A549 (cell line): ENCODE results near the gene FMO5. TPM values are rescaled to one million over a fixed set of nuclear protein-coding genes. Genes with fewer than 3 reads are reported as not detected.

Experiments
- ATAC-seq, 2 experiments: fragments of 200-7000 bp in 1 of 2; fragments of >200 bp in 1 of 2; cut with Nextera tagmentation in 1 of 2; cut with Tn5 transposase in 1 of 2; 3 replicates each; pipeline versions ENCODE4 v1.8.0 to v1.9.1; 2018 to 2020; ENCODE audit warnings: mild to moderate bottlenecking in 1 of 2, moderate library complexity in 1 of 2
- CTCF ChIA-PET: fragments of 300-600 bp; sonication (Branson Sonifier 250); formaldehyde crosslinking; extraction: SDS; loops from one replicate; lab custom pipeline; 2021; ENCODE audit warnings: antibody characterized with exemption, inconsistent platforms; lab: Yijun Ruan, JAX
- POLR2A ChIA-PET: fragments of 350-600 bp; formaldehyde crosslinking; extraction: SDS; loops from one replicate; lab custom pipeline; 2021; ENCODE audit warnings: antibody characterized with exemption, inconsistent platforms; lab: Yijun Ruan, JAX
- DNase-seq, 2 experiments: peaks; one replicate each; pipeline versions ENCODE4 v3.0.0 to v3.0.0-alpha.2; 2011 to 2016; ENCODE audit warnings: low read depth in 1 of 2, low spot score in 1 of 2
- FAIRE-seq: peaks from 2 replicates; lab custom pipeline; 2011; peaks lifted over from hg19 to GRCh38; lab: Jason Lieb, UNC
- H3K27ac ChIP-seq, 2 experiments: fragments of >200 bp; sonication (Bioruptor Twin); formaldehyde crosslinking; 3 replicates each; pipeline ENCODE4 v1.5.1; 2016 to 2017
- H3K4me1 ChIP-seq: fragments of >200 bp; sonication (Bioruptor Twin); formaldehyde crosslinking; 3 replicates; pipeline ENCODE4 v1.6.1; 2016
- H3K4me2 ChIP-seq: fragments of >200 bp; sonication (Bioruptor Twin); formaldehyde crosslinking; 3 replicates; pipeline ENCODE4 v1.6.1; 2016
- H3K4me3 ChIP-seq: fragments of >200 bp; sonication (Bioruptor Twin); formaldehyde crosslinking; 3 replicates; pipeline ENCODE4 v1.5.1; 2016
- H3K9me3 ChIP-seq: fragments of >200 bp; sonication (Bioruptor Twin); formaldehyde crosslinking; 3 replicates; pipeline ENCODE4 v1.6.1; 2016
- CBX2 ChIP-seq: fragments of 200-600 bp; sonication (generic); IDR thresholded peaks from 2 replicates; pipeline ENCODE4 v1.6.1; 2016; ENCODE audit warnings: low read depth, mild to moderate bottlenecking, borderline replicate concordance
- CEBPB ChIP-seq, 2 experiments: fragments of >200 bp in 1 of 2; sonication (Bioruptor Twin) in 1 of 2; formaldehyde crosslinking in 1 of 2; IDR thresholded peaks; 2 replicates each; pipeline ENCODE4 v1.6.1; 2012 to 2016
- EHF ChIP-seq: fragments of 250-450 bp; sonication (Bioruptor Pico); IDR thresholded peaks from 2 replicates; pipeline ENCODE4 v1.5.0; 2020; ENCODE audit warnings: mild to moderate bottlenecking
- ELK1 ChIP-seq: fragments of 150-350 bp; IDR thresholded peaks from 2 replicates; pipeline ENCODE4 v1.6.1; 2014; ENCODE audit warnings: low read depth, mild to moderate bottlenecking, low read length
- FOSL2 ChIP-seq, 2 experiments: fragments of 450-650 bp in 1 of 2; fragments of >200 bp in 1 of 2; sonication (Bioruptor Twin) in 1 of 2; formaldehyde crosslinking; IDR thresholded peaks; 2 replicates each; pipeline versions ENCODE4 v1.5.0 to v1.6.1; 2016 to 2020; ENCODE audit warnings: mild to moderate bottlenecking in 1 of 2, moderate library complexity in 1 of 2
- GATA3 ChIP-seq: IDR thresholded peaks from 2 replicates; pipeline ENCODE4 v1.6.1; 2012; ENCODE audit warnings: borderline replicate concordance
- HES2 ChIP-seq: fragments of >200 bp; sonication (Bioruptor Twin); formaldehyde crosslinking; IDR thresholded peaks from 2 replicates; pipeline ENCODE4 v1.6.1; 2016
- HEYL ChIP-seq: fragments of 250-450 bp; sonication (Bioruptor Pico); IDR thresholded peaks from 2 replicates; pipeline ENCODE4 v1.8.0; 2021; ENCODE audit warnings: mild to moderate bottlenecking, moderate library complexity
- HOXA7 ChIP-seq: fragments of 250-450 bp; sonication (Bioruptor Pico); IDR thresholded peaks from 2 replicates; pipeline ENCODE4 v1.5.0; 2020; ENCODE audit warnings: mild to moderate bottlenecking, moderate library complexity
- JUN ChIP-seq, 2 experiments: fragments of >200 bp; sonication (Bioruptor Twin); formaldehyde crosslinking; IDR thresholded peaks; 2 replicates in 1 of 2; 3 replicates in 1 of 2; pipeline ENCODE4 v1.6.1; 2016 to 2017
- KDM1A ChIP-seq: fragments of 200-600 bp; sonication (generic); IDR thresholded peaks from 2 replicates; pipeline ENCODE4 v1.6.1; 2016; ENCODE audit warnings: low read depth, mild to moderate bottlenecking
- KDM5A ChIP-seq: fragments of 200-600 bp; sonication (generic); IDR thresholded peaks from 2 replicates; pipeline ENCODE4 v1.6.1; 2016; ENCODE audit warnings: antibody characterized with exemption, mild to moderate bottlenecking
- MAX ChIP-seq: IDR thresholded peaks from 2 replicates; pipeline ENCODE4 v1.6.1; 2012
- NFE2L2 ChIP-seq: fragments of 150-350 bp; conservative IDR thresholded peaks from 2 replicates; pipeline ENCODE4 v1.6.1; 2014; ENCODE audit warnings: low read length
- NR3C1 ChIP-seq: fragments of >200 bp; sonication (Bioruptor Twin); formaldehyde crosslinking; IDR thresholded peaks from 3 replicates; pipeline ENCODE4 v1.6.1; 2017
- PHF8 ChIP-seq: fragments of 200-600 bp; sonication (generic); IDR thresholded peaks from 2 replicates; pipeline ENCODE4 v1.6.1; 2016; ENCODE audit warnings: low read depth, mild to moderate bottlenecking, antibody characterized with exemption, moderate library complexity, borderline replicate concordance
- POLR2A ChIP-seq: IDR thresholded peaks from 2 replicates; pipeline ENCODE4 v1.6.1; 2012; ENCODE audit warnings: mild to moderate bottlenecking, low read length
- RFX5 ChIP-seq: fragments of 450-650 bp; IDR thresholded peaks from 2 replicates; pipeline ENCODE4 v1.7.1; 2014; ENCODE audit warnings: antibody characterized with exemption, mild to moderate bottlenecking, moderate library complexity
- RNF2 ChIP-seq: fragments of 200-600 bp; sonication (generic); IDR thresholded peaks from 2 replicates; pipeline ENCODE4 v1.6.1; 2016; ENCODE audit warnings: low read depth, mild to moderate bottlenecking, antibody characterized with exemption, moderate library complexity, borderline replicate concordance
- SMC3 ChIP-seq: fragments of >200 bp; sonication (Bioruptor Twin); formaldehyde crosslinking; IDR thresholded peaks from 3 replicates; pipeline ENCODE4 v1.6.1; 2018; ENCODE audit warnings: inconsistent platforms
- ZFP36 ChIP-seq: fragments of 450-650 bp; IDR thresholded peaks from 2 replicates; pipeline ENCODE4 v1.6.1; 2014; ENCODE audit warnings: borderline replicate concordance; ENCODE audit not compliant: partially characterized antibody
- ZSCAN20 ChIP-seq: fragments of 250-450 bp; sonication (Bioruptor Pico); IDR thresholded peaks from 2 replicates; pipeline ENCODE4 v1.8.0; 2022; ENCODE audit warnings: mild to moderate bottlenecking, moderate library complexity
- WGBS: methylation state at CpG from one replicate; pipeline ENCODE4 v1.1.6; 2017; ENCODE audit errors: missing lambda C conversion rate; 5-methylcytosine and 5-hydroxymethylcytosine counted together
- polyA plus RNA-seq, 4 experiments: library from polyadenylated mRNA; depleted of rRNA in 3 of 4; stranded (reverse); fragments of >200 nt; fragmentation: RNase III in 1 of 4; extraction: RNeasy Plus Mini Kit Qiagen cat#74134 plus additional on column Dnase treatment in 1 of 4; gene quantifications; 2 replicates in 3 of 4; 3 replicates in 1 of 4; pipeline ENCODE4 v1.2.3, GENCODE V29; 2011 to 2017
- TF ChIP-seq, protein P1 (sequence below): IDR thresholded peaks from 2 replicates; pipeline ENCODE4 v1.6.1; 2012
- TF ChIP-seq, protein P2 (sequence below): fragments of 200-600 bp; sonication (generic); IDR thresholded peaks from 2 replicates; pipeline ENCODE4 v1.6.1; 2016; ENCODE audit warnings: antibody characterized with exemption, mild to moderate bottlenecking, moderate library complexity

FMO5 gene
- polyA plus RNA-seq, 2 of the 4 experiments (the other 2 are of a cell fraction): 0.37 to 3.4 TPM

- TF ChIP-seq, protein P1, sequence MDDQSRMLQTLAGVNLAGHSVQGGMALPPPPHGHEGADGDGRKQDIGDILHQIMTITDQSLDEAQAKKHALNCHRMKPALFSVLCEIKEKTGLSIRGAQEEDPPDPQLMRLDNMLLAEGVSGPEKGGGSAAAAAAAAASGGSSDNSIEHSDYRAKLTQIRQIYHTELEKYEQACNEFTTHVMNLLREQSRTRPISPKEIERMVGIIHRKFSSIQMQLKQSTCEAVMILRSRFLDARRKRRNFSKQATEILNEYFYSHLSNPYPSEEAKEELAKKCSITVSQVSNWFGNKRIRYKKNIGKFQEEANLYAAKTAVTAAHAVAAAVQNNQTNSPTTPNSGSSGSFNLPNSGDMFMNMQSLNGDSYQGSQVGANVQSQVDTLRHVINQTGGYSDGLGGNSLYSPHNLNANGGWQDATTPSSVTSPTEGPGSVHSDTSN: peak; percentile 74
- TF ChIP-seq RNF2: no peak
- TF ChIP-seq ZFP36: no peak
- no peak for TF ChIP-seq KDM5A
- no peak for TF ChIP-seq ZSCAN20 (CRISPR knock-in tag)
- peak; percentile 78 for TF ChIP-seq MAX
- TF ChIP-seq RFX5: no peak
- peak; percentile 75 to 94; a peak in 4 of 5 replicates for TF ChIP-seq JUN (IDR thresholded peaks at IDR 0.05)
- TF ChIP-seq POLR2A: peak; percentile 61
- TF ChIP-seq NR3C1: no peak
Observed at GRCh38 chr1:147172168-147173016, 52.7 kb downstream of the FMO5 start, which contains the start of gene PRKAB2 (continued).

DNA sequence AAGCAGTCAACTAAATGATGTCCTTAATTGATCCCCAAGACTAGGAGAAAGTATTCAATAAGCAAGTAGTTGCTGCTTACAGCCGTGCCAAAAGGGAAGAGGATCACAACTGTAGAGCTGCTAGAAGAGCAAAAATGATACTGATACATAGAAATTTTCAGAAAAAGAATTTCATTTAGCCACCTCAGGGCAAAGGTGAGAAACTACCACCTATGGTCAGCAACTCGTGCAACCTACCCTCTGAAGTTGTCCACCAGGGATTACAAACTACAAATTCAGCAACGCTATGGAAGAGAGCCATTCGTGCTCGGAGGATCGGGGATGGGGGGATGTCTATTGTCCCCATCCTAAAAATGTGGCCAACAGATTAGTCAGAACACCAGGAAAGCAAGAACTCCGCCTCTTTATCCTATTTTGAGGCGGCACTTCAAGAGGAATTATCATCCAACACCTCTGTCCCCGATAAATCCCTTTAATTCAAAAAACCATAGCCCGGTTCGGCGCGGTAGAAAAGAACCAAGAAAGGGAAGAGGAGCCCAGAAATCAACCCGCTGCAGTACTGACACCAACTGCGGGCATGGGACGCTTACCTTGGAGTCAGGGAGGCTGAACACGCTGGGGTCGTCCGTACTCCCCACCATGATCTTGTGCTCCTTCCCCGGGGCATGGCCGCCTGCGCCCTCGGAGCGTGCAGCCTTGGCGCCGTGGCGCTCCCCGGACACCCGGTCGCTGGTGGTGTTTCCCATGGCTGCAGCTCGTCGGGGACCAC is 53.6 kb downstream of the FMO5 start:
- TF ChIP-seq POLR2A (no peak), FOSL2 (IDR thresholded peaks at IDR 0.05) (no peak), FOSL2 (CRISPR knock-in tag; IDR thresholded peaks at IDR 0.05) (no peak), GATA3 (no peak), NFE2L2 (no peak), PHF8 (no peak), ELK1 (no peak), HEYL (CRISPR knock-in tag) (no peak), CBX2 (no peak), KDM1A (no peak), HES2 (no peak), HOXA7 (CRISPR knock-in tag) (no peak), CEBPB (IDR thresholded peaks at IDR 0.05) (no peak), EHF (CRISPR knock-in tag) (no peak), RFX5 (no peak), KDM5A (no peak), SMC3 (no peak)
- TF ChIP-seq, protein P2, sequence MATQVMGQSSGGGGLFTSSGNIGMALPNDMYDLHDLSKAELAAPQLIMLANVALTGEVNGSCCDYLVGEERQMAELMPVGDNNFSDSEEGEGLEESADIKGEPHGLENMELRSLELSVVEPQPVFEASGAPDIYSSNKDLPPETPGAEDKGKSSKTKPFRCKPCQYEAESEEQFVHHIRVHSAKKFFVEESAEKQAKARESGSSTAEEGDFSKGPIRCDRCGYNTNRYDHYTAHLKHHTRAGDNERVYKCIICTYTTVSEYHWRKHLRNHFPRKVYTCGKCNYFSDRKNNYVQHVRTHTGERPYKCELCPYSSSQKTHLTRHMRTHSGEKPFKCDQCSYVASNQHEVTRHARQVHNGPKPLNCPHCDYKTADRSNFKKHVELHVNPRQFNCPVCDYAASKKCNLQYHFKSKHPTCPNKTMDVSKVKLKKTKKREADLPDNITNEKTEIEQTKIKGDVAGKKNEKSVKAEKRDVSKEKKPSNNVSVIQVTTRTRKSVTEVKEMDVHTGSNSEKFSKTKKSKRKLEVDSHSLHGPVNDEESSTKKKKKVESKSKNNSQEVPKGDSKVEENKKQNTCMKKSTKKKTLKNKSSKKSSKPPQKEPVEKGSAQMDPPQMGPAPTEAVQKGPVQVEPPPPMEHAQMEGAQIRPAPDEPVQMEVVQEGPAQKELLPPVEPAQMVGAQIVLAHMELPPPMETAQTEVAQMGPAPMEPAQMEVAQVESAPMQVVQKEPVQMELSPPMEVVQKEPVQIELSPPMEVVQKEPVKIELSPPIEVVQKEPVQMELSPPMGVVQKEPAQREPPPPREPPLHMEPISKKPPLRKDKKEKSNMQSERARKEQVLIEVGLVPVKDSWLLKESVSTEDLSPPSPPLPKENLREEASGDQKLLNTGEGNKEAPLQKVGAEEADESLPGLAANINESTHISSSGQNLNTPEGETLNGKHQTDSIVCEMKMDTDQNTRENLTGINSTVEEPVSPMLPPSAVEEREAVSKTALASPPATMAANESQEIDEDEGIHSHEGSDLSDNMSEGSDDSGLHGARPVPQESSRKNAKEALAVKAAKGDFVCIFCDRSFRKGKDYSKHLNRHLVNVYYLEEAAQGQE: no peak
- FAIRE-seq (no peak), ATAC-seq (no peak), DNase-seq (peak; percentile 13 to 30)
- Histone ChIP-seq H3K27ac (peak overlapping the region; percentile 88 to 93), H3K4me1 (peaks cover 44% of the 10 kb centered on the region), H3K4me3 (peak overlapping the region; percentile 87), H3K9me3 (no peaks in the 10 kb centered on the region), H3K4me2 (peak overlapping the region; percentile 95)
- CTCF ChIA-PET: interaction anchor here (0.6 to 3.2 kb wide), 6 partner anchors 15 to 77 kb away, joined by 3 to 51 read pairs (median 4); partner anchors contain the start of genes CHD1L and FMO5
- POLR2A ChIA-PET: interaction anchor here (0.8 to 2.4 kb wide), 3 partner anchors 10 to 87 kb away, joined by 3 to 10 read pairs (median 7); partner anchors contain the start of gene CHD1L
- WGBS: under 1% methylated on average over 22 of the region's 32 CpGs
